Astrocyte (in vitro differentiated cells and primary cell): ENCODE data around the gene MRPL28. TPM values are rescaled to one million over a fixed set of nuclear protein-coding genes. Genes with fewer than 3 reads are reported as not detected.

ENCODE experiments used
- DNase-seq: peaks from one replicate; pipeline ENCODE4 v3.0.0-alpha.2; 2010; ENCODE audit warnings: low read depth
- FAIRE-seq: peaks from 2 replicates; lab custom pipeline; 2011; peaks lifted over from hg19 to GRCh38; lab: Jason Lieb, UNC
- H2AFZ ChIP-seq: 2 replicates; pipeline ENCODE4 v1.6.0; 2012; ENCODE audit warnings: low read depth, low read length, inconsistent platforms
- H3K27ac ChIP-seq: 2 replicates; pipeline ENCODE4 v1.5.1; 2011; ENCODE audit warnings: low read depth, low read length, inconsistent platforms
- H3K27me3 ChIP-seq: 2 replicates; pipeline ENCODE4 v1.6.0; 2011; ENCODE audit warnings: low read length, inconsistent platforms; ENCODE audit not compliant: insufficient read depth
- H3K36me3 ChIP-seq: 2 replicates; pipeline ENCODE4 v1.5.1; 2011; ENCODE audit warnings: low read length, inconsistent platforms; ENCODE audit not compliant: insufficient read depth
- H3K4me1 ChIP-seq: 2 replicates; pipeline ENCODE4 v1.5.1; 2011; ENCODE audit warnings: low read length, inconsistent platforms; ENCODE audit not compliant: insufficient read depth
- H3K4me2 ChIP-seq: 2 replicates; pipeline ENCODE4 v1.6.0; 2012; ENCODE audit warnings: low read length, inconsistent platforms
- H3K4me3 ChIP-seq: 2 replicates; pipeline ENCODE4 v1.5.1; 2011; ENCODE audit warnings: low read depth, mild to moderate bottlenecking, low read length, inconsistent platforms; ENCODE audit not compliant: insufficient read depth
- H3K79me2 ChIP-seq: 2 replicates; pipeline ENCODE4 v1.6.0; 2012; ENCODE audit warnings: mild to moderate bottlenecking, low read length, inconsistent platforms; ENCODE audit not compliant: insufficient read depth
- H3K9ac ChIP-seq: 2 replicates; pipeline ENCODE4 v1.6.0; 2012; ENCODE audit warnings: mild to moderate bottlenecking, low read length, inconsistent platforms
- H3K9me3 ChIP-seq: 2 replicates; pipeline ENCODE4 v1.5.1; 2012; ENCODE audit warnings: low read depth, mild to moderate bottlenecking, low read length, inconsistent platforms; ENCODE audit not compliant: insufficient read depth
- H4K20me1 ChIP-seq: 2 replicates; pipeline ENCODE4 v1.6.0; 2012; ENCODE audit warnings: low read length, inconsistent platforms; ENCODE audit not compliant: insufficient read depth
- H3K27ac Mint-ChIP-seq: one replicate; pipeline ENCODE4 v1.8.0; 2021; ENCODE audit warnings: mild to moderate bottlenecking, mixed read lengths; ENCODE audit not compliant: unreplicated experiment
- H3K27me3 Mint-ChIP-seq: one replicate; pipeline ENCODE4 v1.8.0; 2021; ENCODE audit warnings: low read depth, mixed read lengths; ENCODE audit not compliant: unreplicated experiment
- H3K36me3 Mint-ChIP-seq: one replicate; pipeline ENCODE4 v1.8.0; 2021; ENCODE audit warnings: low read depth, mixed read lengths; ENCODE audit not compliant: unreplicated experiment
- H3K4me1 Mint-ChIP-seq: one replicate; pipeline ENCODE4 v1.8.0; 2021; ENCODE audit warnings: low read depth, mixed read lengths; ENCODE audit not compliant: unreplicated experiment
- H3K4me3 Mint-ChIP-seq: one replicate; pipeline ENCODE4 v1.8.0; 2021; ENCODE audit warnings: mild to moderate bottlenecking, moderate library complexity, mixed read lengths; ENCODE audit not compliant: unreplicated experiment
- H3K9me3 Mint-ChIP-seq: one replicate; pipeline ENCODE4 v1.8.0; 2021; ENCODE audit warnings: mild to moderate bottlenecking, mixed read lengths; ENCODE audit not compliant: unreplicated experiment
- CTCF ChIP-seq: IDR thresholded peaks from 2 replicates; pipeline ENCODE4 v1.5.1; 2011; ENCODE audit warnings: low read depth, mild to moderate bottlenecking, inconsistent platforms, low read length, moderate library complexity; ENCODE audit not compliant: insufficient read depth
- EZH2 ChIP-seq: IDR thresholded peaks from 2 replicates; pipeline ENCODE4 v1.6.1; 2012; ENCODE audit warnings: mild to moderate bottlenecking, low read length, inconsistent platforms; ENCODE audit not compliant: insufficient read depth
- total RNA-seq: library from RNA; stranded (reverse); gene quantifications from 2 replicates; pipeline ENCODE4 v1.2.1, GENCODE V29; 2021

Gene MRPL28
- total RNA-seq, 1 donor from 2014 or later: 95.8 TPM

GRCh38 chr16:407253-407652 is 36.9 kb upstream of the MRPL28 start:
- no peak overlapping the region for H3K9ac ChIP-seq
- no peaks in the 10 kb centered on the region for H4K20me1 ChIP-seq
- H3K27me3 ChIP-seq: no peaks in the 10 kb centered on the region
- Mint-ChIP-seq H3K36me3 (peaks cover 2% of the 10 kb centered on the region), H3K4me3 (no peak overlapping the region), H3K4me1 (no peaks in the 10 kb centered on the region), H3K27ac (no peak overlapping the region), H3K9me3 (no peaks in the 10 kb centered on the region), H3K27me3 (no peaks in the 10 kb centered on the region)
- no peak overlapping the region for H3K27ac ChIP-seq
- no peak overlapping the region for H3K4me2 ChIP-seq
- TF ChIP-seq EZH2 (no peak), CTCF (no peak)
- H3K36me3 ChIP-seq: no peaks in the 10 kb centered on the region
- no peaks in the 10 kb centered on the region for H3K9me3 ChIP-seq
- H2AFZ ChIP-seq: no peak overlapping the region
- peaks cover 2% of the 10 kb centered on the region for H3K79me2 ChIP-seq
- DNase-seq (no peak), FAIRE-seq (no peak)
- H3K4me1 ChIP-seq: no peaks in the 10 kb centered on the region
- H3K4me3 ChIP-seq: no peak overlapping the region

- TF ChIP-seq CTCF (no peak), EZH2 (no peak)
- H3K27ac Mint-ChIP-seq: no peak overlapping the region
- H4K20me1 ChIP-seq: no peaks in the 10 kb centered on the region
- H3K36me3 ChIP-seq: no peaks in the 10 kb centered on the region
- H3K9ac ChIP-seq: no peak overlapping the region
- no peak overlapping the region for H3K4me3 ChIP-seq
- DNase-seq (no peak), FAIRE-seq (no peak)
- H3K79me2 ChIP-seq: peaks cover 3% of the 10 kb centered on the region
- H3K36me3 Mint-ChIP-seq: peaks cover 2% of the 10 kb centered on the region
- no peak overlapping the region for H2AFZ ChIP-seq
- no peak overlapping the region for H3K27ac ChIP-seq
- no peak overlapping the region for H3K4me2 ChIP-seq
- H3K9me3 Mint-ChIP-seq: no peaks in the 10 kb centered on the region
- H3K4me1 ChIP-seq: peaks cover under 1% of the 10 kb centered on the region
- H3K9me3 ChIP-seq: no peaks in the 10 kb centered on the region
- no peaks in the 10 kb centered on the region for H3K4me1 Mint-ChIP-seq
- H3K27me3 ChIP-seq: no peaks in the 10 kb centered on the region
- no peaks in the 10 kb centered on the region for H3K27me3 Mint-ChIP-seq
- no peak overlapping the region for H3K4me3 Mint-ChIP-seq
Observed at GRCh38 chr16:405548-406506, 35.5 kb upstream of the MRPL28 start.
